Stimulated activated CD8-positive, alpha-beta memory T cell treated with anti-CD3 and anti-CD28 coated beads, Interleukin-15, amount 100 ng/mL, for 4 hours (primary cell): Measurements from ENCODE around the gene HPSE2.
"Not testable (repeated sequence)": the region's sequence is repeated elsewhere in the genome, so short reads cannot be mapped to it uniquely, and the experiment has no call there.

Experiments
- DNase-seq, 2 donors: peaks; one replicate each; pipeline ENCODE4 v3.0.0-alpha.2; 2020; ENCODE audit warnings: low read depth in 2 of 2

Gene HPSE2

DNA sequence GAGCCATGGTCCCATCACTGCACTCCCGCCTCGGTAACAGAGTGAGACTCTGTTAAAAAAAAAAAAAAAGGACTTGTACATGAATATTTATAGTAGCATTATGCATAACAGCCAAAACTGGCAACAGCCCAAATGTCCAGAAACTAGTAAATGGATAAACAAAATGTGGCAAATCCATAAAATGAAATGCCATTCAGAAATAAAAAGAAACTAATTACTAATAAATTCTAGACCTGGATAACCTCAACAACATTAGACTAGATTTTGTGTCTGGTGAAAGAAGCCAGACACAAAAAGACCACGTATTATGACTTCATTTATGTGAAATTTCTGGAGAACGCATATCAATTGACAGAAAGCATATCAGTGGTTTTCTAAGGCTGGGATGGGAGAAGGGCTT lies 74.5 kb downstream of the HPSE2 start:
- DNase-seq = no peak

DNA sequence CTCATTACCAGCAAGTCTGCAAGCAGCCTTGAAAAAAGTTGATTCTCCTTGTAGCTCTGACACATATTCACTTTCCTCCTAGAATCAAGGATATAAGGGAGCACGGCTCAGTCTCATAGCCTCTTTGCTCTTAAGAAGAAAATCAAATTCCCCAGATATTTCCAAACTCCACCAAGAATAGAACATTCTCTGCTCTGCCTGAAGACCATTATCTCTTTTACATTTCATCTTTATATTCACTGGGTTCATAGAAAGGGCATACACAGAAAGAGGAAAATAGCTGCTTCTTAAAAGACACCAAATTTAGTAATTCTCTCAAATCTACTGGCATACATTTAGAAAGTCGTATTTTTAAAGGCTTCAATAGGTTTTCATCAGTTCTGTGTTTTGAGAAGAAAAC lies 92.0 kb downstream of the HPSE2 start:
- DNase-seq = no peak

DNA sequence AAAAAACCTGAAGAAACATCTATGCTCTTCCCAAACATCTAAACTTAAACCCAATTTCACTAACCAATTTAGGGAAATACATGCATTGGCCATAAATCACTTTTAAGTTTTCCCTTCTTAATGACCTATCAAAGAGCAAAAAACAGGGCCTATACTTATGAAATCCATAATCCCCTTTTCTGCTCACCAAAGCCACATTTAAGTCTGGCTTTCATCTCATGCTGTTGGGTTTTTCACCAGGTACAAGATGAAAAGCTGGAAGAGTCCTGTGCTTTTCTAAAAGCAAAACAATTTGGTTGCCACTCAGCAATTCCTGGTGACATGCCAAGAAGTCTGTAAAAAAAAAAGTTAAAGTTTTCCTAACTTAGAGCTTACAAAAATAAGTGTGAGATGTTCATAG lies 92.6 kb downstream of the HPSE2 start:
- no peak for DNase-seq

DNA sequence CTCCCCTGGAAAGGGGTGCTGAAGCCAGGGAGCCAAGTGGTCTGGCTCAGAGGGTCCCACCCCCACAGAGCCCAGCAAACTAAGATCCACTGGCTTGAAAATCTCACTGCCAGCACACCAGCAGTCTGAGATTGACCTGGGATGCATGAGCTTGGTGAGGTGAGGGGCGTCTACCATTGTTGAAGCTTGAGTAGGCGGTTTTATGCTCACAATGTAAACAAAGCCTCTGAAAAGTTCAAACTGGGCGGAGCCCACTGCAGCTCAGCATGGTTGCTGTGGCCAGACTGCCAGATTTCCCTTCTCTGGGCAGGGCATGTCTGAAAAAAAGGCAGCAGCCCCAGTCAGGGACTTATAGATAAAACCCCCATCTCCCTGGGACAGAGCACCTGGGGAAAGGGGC lies 102.8 kb downstream of the HPSE2 start:
- not testable (repeated sequence) for DNase-seq

DNA sequence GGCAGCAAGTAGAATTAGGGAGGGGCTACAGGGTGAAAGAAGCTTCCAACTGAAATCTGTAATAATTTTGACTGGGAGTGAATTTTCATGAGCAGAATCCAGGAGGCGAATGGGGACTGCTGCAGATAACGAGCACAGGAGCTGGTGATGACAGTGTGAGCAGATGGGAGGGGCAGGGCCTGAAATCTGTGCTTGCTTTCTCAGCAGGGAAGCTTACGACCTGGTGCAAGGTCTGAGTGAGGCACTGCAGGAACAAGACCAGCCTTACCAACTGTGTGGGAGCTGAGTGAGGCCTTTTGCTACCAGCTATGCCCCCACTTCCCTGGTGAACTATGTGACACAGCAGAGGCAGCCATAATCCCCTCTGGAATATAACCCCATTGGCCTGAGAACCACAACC lies 109.8 kb downstream of the HPSE2 start:
- DNase-seq = no peak

DNA sequence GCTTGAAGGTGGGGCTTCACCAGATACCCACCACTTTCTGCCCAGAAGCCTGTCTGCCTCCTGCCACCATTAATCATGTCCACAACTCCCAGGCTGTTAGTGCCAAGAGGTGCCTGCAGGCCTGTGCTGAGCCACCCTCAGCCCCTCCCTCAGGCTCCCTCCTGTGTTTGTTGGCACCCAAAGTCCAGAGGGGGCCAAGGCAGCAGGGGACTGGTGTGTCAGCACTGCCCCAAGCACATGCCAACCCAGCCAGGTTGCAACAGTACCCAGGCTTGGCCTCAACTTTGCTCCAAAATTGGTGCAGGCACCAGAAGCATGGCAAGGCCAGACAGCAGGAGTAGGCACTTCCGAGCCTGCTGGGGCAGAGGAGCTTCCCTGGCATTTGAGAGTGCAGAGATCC lies 111.3 kb downstream of the HPSE2 start:
- no peak for DNase-seq

- DNase-seq = no peak
Measured at GRCh38 chr10:99123851-99124250, 111.8 kb downstream of the HPSE2 start.

- no peak for DNase-seq
Measured at GRCh38 chr10:99123336-99123735, 112.3 kb downstream of the HPSE2 start.

DNA sequence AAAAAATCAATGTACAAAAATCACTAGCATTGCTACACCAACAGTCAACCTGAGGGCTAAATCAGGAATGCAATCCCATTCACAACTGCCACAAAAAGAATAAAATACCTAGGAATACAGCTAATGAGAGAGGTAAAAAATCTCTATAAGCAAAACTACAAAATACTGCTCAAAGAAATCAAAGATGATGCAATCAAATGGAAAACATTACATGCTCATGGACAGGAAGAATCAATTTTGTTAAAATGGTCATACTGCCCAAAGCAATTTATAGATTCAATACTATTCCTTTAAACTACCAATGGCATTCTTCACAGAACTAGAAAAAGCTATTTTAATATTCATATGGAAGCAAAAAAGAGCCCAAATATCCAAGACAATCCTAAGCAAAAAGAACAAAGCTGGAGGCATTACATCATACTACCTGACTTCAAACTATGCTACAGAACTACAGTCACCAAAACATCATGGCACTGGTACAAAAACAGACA lies 116.3 kb downstream of the HPSE2 start:
- DNase-seq = no peak

DNA sequence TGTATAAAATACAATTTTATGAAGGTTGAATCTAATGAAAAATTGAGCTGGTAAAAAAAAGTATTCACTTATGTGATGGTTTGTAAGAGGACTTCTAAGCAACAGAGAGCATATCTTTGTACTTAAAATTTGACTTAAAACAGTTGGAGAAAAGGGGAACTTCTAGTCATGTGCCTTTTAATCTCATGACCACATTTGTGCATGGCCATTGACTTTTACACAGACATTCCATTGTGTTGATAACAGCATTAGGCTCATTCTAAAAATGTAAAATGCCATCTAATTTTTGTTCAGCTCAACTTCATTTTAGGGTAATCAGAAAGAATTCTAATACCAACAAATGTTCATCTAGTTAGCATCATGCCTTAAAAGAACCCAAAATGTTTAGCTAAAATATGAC lies 119.9 kb downstream of the HPSE2 start:
- DNase-seq = no peak

DNA sequence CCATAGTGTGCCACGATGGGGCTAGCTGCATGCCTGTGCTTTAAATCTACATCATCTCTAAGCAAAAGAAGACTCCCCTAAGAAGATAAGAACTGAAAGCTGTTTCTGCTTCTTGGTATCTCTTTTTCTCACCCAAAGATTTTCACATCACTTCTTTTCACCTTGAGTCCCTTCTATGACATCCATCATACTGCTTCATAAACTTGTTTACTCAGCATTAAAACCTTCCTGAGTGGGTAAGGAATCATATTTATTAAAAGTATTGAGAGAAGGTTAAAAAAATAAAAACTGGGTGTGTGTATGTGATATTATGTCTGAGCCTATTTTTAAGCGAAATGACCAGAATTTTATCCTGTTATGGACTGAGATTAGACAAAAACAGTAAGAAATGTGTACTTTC lies 150.3 kb downstream of the HPSE2 start:
- DNase-seq = no peak

DNA sequence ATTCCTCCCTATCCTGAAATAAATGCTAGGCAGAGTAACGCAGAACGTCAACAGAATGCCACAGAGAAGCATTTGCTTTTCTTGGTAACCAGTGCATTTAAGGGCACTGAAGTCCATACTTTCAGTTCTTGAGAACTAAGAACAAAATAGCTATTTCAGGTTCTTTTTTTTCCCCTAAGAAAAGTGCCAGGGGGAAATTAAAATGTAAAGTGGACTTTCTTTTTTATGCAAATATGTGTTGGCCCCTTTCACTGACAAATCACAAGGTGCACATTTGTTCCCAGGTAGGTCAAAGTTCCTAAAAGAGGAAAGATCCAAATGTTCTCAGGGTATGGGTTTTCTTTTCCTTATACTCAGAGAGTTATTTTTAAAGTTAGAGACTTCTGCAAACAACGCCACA lies 151.5 kb downstream of the HPSE2 start:
- no peak for DNase-seq

DNA sequence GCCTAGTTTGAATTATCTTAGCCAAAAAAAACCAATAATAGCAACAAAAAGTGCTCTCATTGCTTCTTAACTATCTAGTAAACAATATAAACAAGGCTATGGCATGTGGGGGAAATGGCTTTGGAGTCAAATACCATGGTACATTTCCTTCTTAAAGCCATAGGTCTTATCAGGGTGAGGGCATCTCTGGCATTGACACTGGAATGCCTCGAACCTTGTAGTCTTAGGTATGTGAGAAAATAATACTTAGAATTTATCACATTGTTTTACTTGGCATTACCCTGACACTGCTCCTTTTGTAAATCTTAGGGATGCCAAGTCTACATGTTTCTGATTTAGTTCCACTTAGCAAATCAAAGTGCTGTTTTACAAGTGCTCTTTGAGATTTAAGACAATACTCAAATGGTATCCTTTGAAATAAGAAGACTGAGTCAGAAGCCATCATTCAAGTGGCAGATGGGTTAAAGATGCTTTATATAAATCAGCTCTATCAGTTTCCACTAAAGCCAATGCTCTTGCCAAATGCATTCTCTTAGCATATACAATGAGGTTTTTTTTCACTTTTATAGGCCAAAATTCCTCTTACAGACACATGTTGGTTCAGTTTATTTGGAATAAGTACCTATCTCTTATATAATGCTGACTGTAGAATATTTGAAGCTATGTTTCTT lies 155.2 kb downstream of the HPSE2 start:
- no peak for DNase-seq

GRCh38 chr10:99062591-99062990 lies 173.1 kb downstream of the HPSE2 start:
- no peak for DNase-seq

DNA sequence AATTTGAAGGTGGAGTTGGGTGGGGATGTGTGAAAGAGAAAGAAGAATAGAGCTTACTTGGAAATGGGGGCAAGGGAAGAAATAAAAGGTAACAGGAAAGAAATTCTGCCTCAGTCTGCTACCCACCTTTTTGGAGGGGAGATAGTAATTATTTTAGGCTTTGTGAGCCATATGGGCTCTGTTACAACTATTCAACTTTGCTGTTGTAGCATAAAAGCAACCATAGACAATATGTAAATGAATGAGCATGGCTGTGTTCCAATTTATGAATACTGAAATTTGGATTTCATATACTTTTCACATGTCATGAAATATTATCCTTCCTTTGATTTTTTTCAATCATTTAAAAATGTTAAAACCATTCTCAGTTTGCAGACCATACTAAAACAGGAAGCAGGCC lies 176.9 kb downstream of the HPSE2 start:
- no peak for DNase-seq

DNA sequence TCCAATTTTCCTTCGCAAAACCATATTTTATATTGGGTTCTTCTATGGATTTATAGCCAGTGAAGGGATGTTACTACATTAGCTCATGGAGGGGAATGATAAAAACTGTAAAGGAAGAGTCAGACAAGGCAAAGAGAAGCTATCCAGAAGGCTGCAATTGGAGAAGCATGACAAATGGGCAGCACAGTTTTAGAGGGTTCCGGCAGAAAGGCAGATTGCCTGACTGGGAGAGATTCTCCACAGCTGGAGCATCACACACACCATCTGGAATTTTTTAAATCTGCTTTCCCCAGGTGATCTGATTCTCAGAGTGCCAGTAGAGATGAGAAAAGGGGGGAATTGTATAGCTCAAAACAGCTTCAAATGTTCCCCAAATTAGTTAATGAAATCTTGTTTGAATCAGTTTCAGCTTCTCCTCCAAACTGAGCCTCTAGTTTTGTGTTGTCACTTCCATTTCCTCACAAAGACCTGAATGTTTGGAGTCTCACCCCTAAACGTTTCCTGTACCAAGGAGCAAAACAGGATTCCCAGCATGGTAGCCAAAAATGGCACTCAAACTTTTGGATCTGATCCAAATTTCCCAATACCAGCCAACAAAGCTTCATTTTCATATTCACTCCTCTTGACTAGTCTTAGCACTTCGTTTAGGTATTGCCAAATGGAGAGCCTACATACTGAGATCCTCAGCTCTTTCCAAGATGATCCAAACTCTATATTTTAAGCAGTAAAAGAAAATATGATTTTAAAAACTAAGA lies 177.5 kb downstream of the HPSE2 start:
- DNase-seq = no peak

DNA sequence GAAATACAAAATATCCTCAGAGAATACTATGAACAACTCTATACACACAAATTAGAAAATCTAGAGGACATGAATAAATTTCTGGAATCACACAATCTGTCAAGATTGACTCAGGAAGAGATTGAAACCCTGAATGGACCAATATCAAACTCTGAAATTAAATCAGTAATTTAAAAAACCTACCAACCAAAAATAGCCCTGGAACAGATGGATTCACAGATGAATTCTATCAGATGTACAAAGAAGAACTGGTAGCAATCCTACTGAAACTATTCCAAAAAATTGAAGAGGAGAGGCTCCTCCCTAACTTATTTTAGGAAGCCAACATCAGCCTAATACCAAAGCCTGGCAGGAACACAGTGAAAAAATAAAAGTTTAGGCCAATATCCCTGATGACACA lies 190.0 kb downstream of the HPSE2 start:
- DNase-seq = no peak

GRCh38 chr10:99042051-99042771 lies 193.4 kb downstream of the HPSE2 start:
- DNase-seq = no peak

DNA sequence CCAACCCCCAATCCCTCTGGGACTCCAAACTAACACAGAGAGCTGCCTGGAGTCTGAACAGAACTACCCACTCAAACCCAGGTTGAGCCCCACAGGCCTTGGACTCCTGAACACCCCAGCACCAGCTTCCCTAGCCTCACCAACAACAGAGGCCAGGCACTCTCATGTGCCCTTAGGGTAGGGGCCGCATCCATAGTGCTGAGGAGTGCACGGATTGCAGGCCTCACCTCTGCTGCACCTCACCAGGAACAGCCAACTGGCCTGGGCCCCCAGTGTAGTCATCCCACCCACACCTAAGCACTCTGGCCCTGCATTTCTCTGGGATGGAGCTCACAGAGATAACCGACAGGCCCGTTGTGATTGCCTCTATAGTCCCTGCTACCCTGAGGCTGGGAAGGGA lies 194.2 kb downstream of the HPSE2 start:
- no peak for DNase-seq

GRCh38 chr10:99013885-99014284 lies 221.8 kb downstream of the HPSE2 start:
- no peak for DNase-seq

DNA sequence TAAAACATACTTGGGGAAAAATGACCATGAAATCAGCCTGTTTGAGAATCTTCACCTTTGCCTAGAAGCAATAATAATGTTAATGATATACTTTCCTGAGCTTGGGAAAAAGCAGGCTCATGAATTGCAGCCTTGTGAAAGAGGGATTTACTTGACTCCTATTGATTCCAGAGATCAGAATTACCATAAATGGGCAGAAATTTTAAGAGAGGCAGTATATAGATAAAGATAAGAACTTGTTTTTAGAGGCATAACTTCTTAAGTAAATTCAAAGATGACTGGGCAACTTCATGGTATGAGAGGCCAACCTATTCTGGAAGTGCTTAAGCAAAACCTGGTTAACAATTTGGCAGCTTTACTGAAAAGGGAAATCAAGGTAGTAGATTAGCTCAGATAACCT lies 225.4 kb downstream of the HPSE2 start:
- DNase-seq = no peak

GRCh38 chr10:99008054-99008453 lies 227.6 kb downstream of the HPSE2 start:
- no peak for DNase-seq

GRCh38 chr10:99007457-99007856 lies 228.2 kb downstream of the HPSE2 start:
- DNase-seq = no peak
